AG04450 (cell line): ENCODE data around the gene SORL1. TPM values are rescaled to one million over a fixed set of nuclear protein-coding genes. Genes with fewer than 3 reads are reported as not detected.

Source experiments
- CTCF ChIA-PET: fragments of 300-600, 350-600 bp; formaldehyde crosslinking; extraction: SDS; loops from one replicate; lab custom pipeline; 2022; ENCODE audit warnings: antibody characterized with exemption, inconsistent platforms; lab: Charles Lee
- POLR2A ChIA-PET: fragments of 350-600 bp; formaldehyde crosslinking; extraction: SDS; loops from one replicate; lab custom pipeline; 2021; ENCODE audit warnings: antibody characterized with exemption, inconsistent platforms; lab: Yijun Ruan, JAX
- DNase-seq: peaks from one replicate; pipeline ENCODE4 v3.0.0-alpha.2; 2011; ENCODE audit warnings: low read depth, low spot score
- H3K27ac ChIP-seq: one replicate; pipeline ENCODE4 v1.5.1; 2012; ENCODE audit warnings: low read depth, low read length, control low read depth
- H3K27me3 ChIP-seq: one replicate; pipeline ENCODE4 v1.6.0; 2012; ENCODE audit warnings: low read length; ENCODE audit not compliant: control insufficient read depth, insufficient read depth
- H3K4me3 ChIP-seq: 2 replicates; pipeline ENCODE4 v1.5.1; 2011; ENCODE audit warnings: mild to moderate bottlenecking, low read depth, low read length, control low read depth
- H3K9me3 ChIP-seq: 2 replicates; pipeline ENCODE4 v1.5.1; 2012; ENCODE audit warnings: low read length; ENCODE audit not compliant: control insufficient read depth, insufficient read depth
- CTCF ChIP-seq: IDR thresholded peaks from 2 replicates; pipeline ENCODE4 v1.5.1; 2011; ENCODE audit warnings: low read depth, low read length, control low read depth, inconsistent platforms
- polyA plus RNA-seq: library from polyadenylated mRNA; depleted of rRNA; stranded (reverse); fragments of >200 nt; gene quantifications from 2 replicates; pipeline ENCODE4 v1.2.3, GENCODE V29; 2011

Gene SORL1
- polyA plus RNA-seq, 1 experiment = 5.4 TPM

GRCh38 chr11:121512468-121513465, 60.7 kb downstream of the SORL1 start:
- ChIA-PET POLR2A (no interaction called here), CTCF (no interaction called here)
- no peak for TF ChIP-seq CTCF
- DNase-seq = no peak
- Histone ChIP-seq H3K9me3 (no peaks in the 10 kb centered on the region), H3K27ac (no peak overlapping the region), H3K4me3 (no peak overlapping the region), H3K27me3 (peaks cover 5% of the 10 kb centered on the region)

GRCh38 chr11:121513807-121514206, 61.7 kb downstream of the SORL1 start:
- POLR2A ChIA-PET = no interaction called here
- CTCF ChIA-PET = no interaction called here
- DNase-seq = no peak

GRCh38 chr11:121514432-121515334, 62.6 kb downstream of the SORL1 start:
- CTCF ChIA-PET = no interaction called here
- DNase-seq = no peak

More at GRCh38 chr11:121513807-121514206, 61.7 kb downstream of the SORL1 start:
- Histone ChIP-seq H3K9me3 (no peaks in the 10 kb centered on the region), H3K27ac (no peak overlapping the region), H3K4me3 (no peak overlapping the region), H3K27me3 (peaks cover 2% of the 10 kb centered on the region)
- TF ChIP-seq CTCF = no peak

GRCh38 chr11:121515335-121515671, 63.2 kb downstream of the SORL1 start:
- no peak overlapping the region for H3K27ac ChIP-seq
- no peak for DNase-seq
- ChIA-PET CTCF (no interaction called here), POLR2A (no interaction called here)
- H3K4me3 ChIP-seq = no peak overlapping the region
- H3K27me3 ChIP-seq = peaks cover 2% of the 10 kb centered on the region
- TF ChIP-seq CTCF = no peak
- H3K9me3 ChIP-seq = no peaks in the 10 kb centered on the region; the same call in 1 of the 2 replicates

More at GRCh38 chr11:121514432-121515334, 62.6 kb downstream of the SORL1 start:
- Histone ChIP-seq H3K27me3 (peaks cover 2% of the 10 kb centered on the region), H3K27ac (no peak overlapping the region), H3K9me3 (no peaks in the 10 kb centered on the region; the same call in 1 of the 2 replicates), H3K4me3 (no peak overlapping the region)
- TF ChIP-seq CTCF = no peak
- POLR2A ChIA-PET = no interaction called here
